ENCODE data around the gene FOXS1.

DNA sequence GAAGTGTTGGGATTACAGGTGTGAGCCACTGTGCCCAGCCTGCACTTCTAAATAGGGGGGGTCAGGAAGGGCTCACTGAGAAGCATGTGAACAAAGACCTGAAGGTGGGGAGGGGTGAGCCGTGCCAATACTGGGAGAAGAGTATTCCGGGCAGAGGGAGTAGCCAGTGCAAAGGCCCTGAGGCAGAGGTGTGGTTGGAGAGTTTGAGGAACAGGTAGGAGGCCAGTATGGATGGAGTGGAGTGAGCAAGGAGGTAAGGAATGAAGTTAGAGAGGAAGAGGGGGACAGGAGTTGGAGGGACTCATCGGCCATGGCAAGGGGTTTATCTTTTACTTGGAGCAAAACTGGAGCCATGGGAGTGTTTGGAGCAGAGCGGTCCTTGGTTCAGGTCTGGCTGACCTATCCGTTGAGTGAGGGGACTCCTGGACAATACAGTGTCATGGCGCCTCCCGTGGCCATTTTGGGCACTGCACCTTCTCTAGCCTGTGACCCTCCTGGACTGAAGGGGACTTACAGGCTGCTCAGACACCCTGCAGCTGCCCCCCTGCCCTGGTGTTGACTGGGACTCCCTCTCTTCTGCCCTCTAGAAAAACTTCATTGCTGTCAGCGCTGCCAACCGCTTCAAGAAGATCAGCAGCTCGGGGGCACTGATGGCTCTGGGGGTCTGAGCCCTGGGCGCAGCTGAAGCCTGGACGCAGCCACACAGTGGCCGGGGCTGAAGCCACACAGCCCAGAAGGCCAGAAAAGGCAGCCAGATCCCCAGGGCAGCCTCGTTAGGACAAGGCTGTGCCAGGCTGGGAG lies 12.1 kb downstream of the FOXS1 start:
- no peak for TF ChIP-seq ELF4 (IDR thresholded peaks at IDR 0.05)
- no peak for TF ChIP-seq BHLHE40 (IDR thresholded peaks at IDR 0.05; ENCODE audit: borderline replicate concordance)

Measured in HEK293T (cell line).